AG04450 (cell line): ENCODE data around the gene NINJ2. TPM values are rescaled to one million over a fixed set of nuclear protein-coding genes. Genes with fewer than 3 reads are reported as not detected.

Experiments used
- CTCF ChIA-PET: fragments of 300-600, 350-600 bp; formaldehyde crosslinking; extraction: SDS; loops from one replicate; lab custom pipeline; 2022; ENCODE audit warnings: antibody characterized with exemption, inconsistent platforms; lab: Charles Lee
- POLR2A ChIA-PET: fragments of 350-600 bp; formaldehyde crosslinking; extraction: SDS; loops from one replicate; lab custom pipeline; 2021; ENCODE audit warnings: antibody characterized with exemption, inconsistent platforms; lab: Yijun Ruan, JAX
- DNase-seq: peaks from one replicate; pipeline ENCODE4 v3.0.0-alpha.2; 2011; ENCODE audit warnings: low read depth, low spot score
- H3K27ac ChIP-seq: one replicate; pipeline ENCODE4 v1.5.1; 2012; ENCODE audit warnings: low read depth, low read length, control low read depth
- H3K27me3 ChIP-seq: one replicate; pipeline ENCODE4 v1.6.0; 2012; ENCODE audit warnings: low read length; ENCODE audit not compliant: control insufficient read depth, insufficient read depth
- H3K4me3 ChIP-seq: 2 replicates; pipeline ENCODE4 v1.5.1; 2011; ENCODE audit warnings: mild to moderate bottlenecking, low read depth, low read length, control low read depth
- H3K9me3 ChIP-seq: 2 replicates; pipeline ENCODE4 v1.5.1; 2012; ENCODE audit warnings: low read length; ENCODE audit not compliant: control insufficient read depth, insufficient read depth
- polyA plus RNA-seq: library from polyadenylated mRNA; depleted of rRNA; stranded (reverse); fragments of >200 nt; gene quantifications from 2 replicates; pipeline ENCODE4 v1.2.3, GENCODE V29; 2011
- TF ChIP-seq, protein P1 (sequence below): IDR thresholded peaks from 2 replicates; pipeline ENCODE4 v1.5.1; 2011; ENCODE audit warnings: low read depth, low read length, control low read depth, inconsistent platforms

Gene NINJ2
- polyA plus RNA-seq, 1 experiment = not detected

- ChIA-PET CTCF (no interaction called here), POLR2A (no interaction called here)
- H3K9me3 ChIP-seq = no peaks in the 10 kb centered on the region
- TF ChIP-seq, protein P1, sequence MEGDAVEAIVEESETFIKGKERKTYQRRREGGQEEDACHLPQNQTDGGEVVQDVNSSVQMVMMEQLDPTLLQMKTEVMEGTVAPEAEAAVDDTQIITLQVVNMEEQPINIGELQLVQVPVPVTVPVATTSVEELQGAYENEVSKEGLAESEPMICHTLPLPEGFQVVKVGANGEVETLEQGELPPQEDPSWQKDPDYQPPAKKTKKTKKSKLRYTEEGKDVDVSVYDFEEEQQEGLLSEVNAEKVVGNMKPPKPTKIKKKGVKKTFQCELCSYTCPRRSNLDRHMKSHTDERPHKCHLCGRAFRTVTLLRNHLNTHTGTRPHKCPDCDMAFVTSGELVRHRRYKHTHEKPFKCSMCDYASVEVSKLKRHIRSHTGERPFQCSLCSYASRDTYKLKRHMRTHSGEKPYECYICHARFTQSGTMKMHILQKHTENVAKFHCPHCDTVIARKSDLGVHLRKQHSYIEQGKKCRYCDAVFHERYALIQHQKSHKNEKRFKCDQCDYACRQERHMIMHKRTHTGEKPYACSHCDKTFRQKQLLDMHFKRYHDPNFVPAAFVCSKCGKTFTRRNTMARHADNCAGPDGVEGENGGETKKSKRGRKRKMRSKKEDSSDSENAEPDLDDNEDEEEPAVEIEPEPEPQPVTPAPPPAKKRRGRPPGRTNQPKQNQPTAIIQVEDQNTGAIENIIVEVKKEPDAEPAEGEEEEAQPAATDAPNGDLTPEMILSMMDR = no peak
- H3K27me3 ChIP-seq = peaks cover 2% of the 10 kb centered on the region
- no peak overlapping the region for H3K27ac ChIP-seq
- no peak for DNase-seq
- no peak overlapping the region for H3K4me3 ChIP-seq
These were observed 55.7 kb downstream of the NINJ2 start for GRCh38 chr12:607541-608001.

GRCh38 chr12:604956-605355, 58.3 kb downstream of the NINJ2 start:
- Histone ChIP-seq H3K27me3 (peaks cover 3% of the 10 kb centered on the region), H3K27ac (no peak overlapping the region), H3K4me3 (no peak overlapping the region), H3K9me3 (no peaks in the 10 kb centered on the region)
- TF ChIP-seq, protein P1 = no peak
- CTCF ChIA-PET = no interaction called here
- no peak for DNase-seq
- POLR2A ChIA-PET = no interaction called here

GRCh38 chr12:602700-603068, 60.6 kb downstream of the NINJ2 start:
- peaks cover 11% of the 10 kb centered on the region for H3K27me3 ChIP-seq
- no peak for DNase-seq
- TF ChIP-seq, protein P1 = no peak
- CTCF ChIA-PET = no interaction called here
- POLR2A ChIA-PET = no interaction called here
- H3K9me3 ChIP-seq = no peaks in the 10 kb centered on the region
- H3K27ac ChIP-seq = no peak overlapping the region
- no peak overlapping the region for H3K4me3 ChIP-seq

DNA sequence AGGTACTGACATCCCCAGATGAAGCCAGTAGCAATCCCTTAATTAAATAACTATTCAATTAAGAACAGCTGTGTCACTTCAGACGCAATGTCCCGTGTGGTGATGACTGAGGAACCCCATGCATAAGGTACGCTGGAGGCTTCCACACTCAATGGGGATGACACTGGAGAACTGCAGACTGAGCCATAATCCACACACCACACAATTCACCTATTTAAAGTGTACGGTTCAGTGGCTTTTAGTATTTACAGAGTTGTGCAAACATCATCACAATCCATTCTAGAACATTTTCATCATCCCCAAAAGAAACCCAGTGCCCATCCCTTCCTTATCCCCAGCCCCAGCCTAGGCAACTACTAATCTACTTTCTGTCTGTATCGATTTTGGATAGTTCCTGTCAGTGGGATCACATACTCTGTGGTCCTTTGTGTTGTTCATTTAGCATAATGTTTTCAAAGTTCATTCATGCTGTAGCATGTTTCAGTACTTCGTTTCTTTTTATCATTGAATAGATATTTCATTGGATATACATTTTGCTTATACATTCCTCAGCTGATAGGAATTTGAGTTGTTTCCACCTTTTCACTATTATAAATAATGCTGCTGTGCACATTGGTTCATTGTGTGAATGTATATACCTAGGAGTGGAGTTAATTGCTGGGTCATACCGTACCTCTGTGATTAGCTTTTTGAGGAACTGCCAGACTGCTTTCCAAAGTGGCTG, 61.1 kb downstream of the NINJ2 start:
- TF ChIP-seq, protein P1 = no peak
- no peak for DNase-seq
- no peak overlapping the region for H3K4me3 ChIP-seq
- H3K9me3 ChIP-seq = no peaks in the 10 kb centered on the region
- no peak overlapping the region for H3K27ac ChIP-seq
- peaks cover 16% of the 10 kb centered on the region for H3K27me3 ChIP-seq
- ChIA-PET CTCF (no interaction called here), POLR2A (no interaction called here)

- CTCF ChIA-PET = interaction anchor here (1.0 kb wide), 1 partner anchor 24 kb away, joined by 4 read pairs; no protein-coding TSS in a partner anchor
- POLR2A ChIA-PET = no interaction called here
- no peak overlapping the region for H3K27ac ChIP-seq
These were observed 63.5 kb downstream of the NINJ2 start for GRCh38 chr12:599756-600155.

More at GRCh38 chr12:599756-600155, 63.5 kb downstream of the NINJ2 start:
- TF ChIP-seq, protein P1 = no peak
- Histone ChIP-seq H3K27me3 (peaks cover 24% of the 10 kb centered on the region), H3K9me3 (no peaks in the 10 kb centered on the region), H3K4me3 (no peak overlapping the region)
- no peak for DNase-seq
